ENCODE measurements around the gene RHBDF1.

Gene RHBDF1

DNA sequence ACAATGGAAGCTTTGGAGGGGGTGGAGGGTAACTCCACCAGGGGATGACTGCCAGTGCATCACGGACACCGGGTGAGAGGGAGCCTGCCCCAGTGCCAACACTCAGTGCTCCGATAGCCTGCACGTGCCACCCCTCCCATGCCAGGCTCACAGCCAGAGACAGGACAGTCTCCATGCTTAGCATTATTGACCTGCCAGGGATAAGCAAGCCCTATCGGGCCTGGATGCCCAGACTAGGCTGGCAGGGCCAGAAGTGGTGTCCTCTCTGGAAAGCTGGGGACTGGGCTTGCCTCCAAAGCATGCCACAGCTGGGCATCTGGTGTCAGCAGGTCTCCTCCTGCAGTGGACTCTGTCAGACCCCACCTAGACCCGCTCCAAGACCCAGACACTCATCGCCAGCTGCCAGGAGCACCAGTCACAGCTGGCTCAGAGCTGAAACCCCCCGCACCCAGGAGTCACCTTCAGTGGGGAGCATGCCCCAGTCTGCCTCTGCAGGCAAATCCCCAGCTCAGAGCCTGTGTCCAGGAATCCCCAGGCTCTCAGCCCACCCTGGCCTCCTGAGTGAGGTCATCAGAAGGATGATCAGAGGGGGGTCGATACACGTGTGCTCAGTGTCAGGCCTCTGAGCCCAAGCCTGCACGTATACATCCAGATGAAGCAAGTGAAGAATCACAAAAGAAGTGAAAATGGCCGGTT lies 1.8 kb upstream of the RHBDF1 start:
- DNase-seq = no peak

DNA sequence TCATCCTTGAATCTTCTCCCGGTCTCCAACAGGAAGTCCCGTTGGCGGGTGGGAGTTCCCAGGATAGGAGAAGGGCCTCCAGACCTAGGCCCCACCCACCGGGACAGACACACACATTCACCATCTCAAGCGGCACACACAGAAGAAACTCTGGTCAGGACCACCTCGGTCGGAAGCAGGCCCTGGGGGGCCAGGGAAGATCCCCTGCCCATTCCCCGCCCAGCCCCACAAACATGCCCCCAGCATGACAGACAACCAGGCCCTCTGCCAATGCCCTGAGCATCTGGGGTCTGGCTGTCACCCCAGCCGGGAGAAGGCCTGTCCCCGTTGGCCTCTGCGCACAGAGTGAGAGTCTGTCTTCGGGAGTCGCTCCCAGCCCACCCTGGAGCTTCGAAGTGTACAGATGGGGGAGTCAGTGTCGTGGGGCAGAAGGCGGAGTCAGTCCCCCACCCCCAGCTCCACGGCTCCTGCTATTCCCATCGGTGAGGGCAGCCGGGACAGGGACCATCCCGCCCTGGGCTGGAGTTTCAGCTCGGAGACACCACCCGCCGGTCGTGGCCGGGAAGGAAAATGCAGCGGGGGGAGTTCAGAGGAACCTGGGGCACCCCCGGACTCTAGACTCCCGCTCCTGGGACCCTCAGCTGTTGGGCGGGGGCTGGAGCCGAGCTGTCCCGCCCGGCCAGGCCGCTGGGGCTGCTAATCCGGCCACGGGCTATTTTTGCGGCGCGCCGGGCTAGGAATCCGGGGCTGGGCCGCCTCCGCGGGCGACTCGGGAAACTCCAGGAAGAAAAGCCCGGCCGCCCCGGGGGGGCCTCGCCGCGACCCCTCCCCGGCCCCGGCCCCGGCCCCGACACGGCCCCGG lies 660 bp downstream of the RHBDF1 start:
- DNase-seq = peak; percentile 73

DNA sequence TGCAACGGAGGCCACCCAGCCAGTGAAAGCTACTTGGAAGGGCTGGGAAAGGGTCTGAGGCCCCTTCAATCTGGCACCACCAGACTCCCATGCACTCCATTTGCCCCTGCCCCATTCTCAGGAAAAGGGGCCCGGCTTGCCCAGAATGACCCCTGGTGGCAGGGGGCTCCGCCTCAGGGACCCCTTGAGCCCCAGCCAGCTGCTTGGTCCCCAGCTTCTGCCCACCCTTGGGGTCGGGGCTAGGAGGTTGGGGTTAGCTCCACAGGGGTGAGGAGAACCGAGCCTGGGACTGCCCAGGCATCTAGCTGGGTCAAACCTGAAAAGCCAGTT lies 1.3 kb downstream of the RHBDF1 start:
- DNase-seq = no peak

DNA sequence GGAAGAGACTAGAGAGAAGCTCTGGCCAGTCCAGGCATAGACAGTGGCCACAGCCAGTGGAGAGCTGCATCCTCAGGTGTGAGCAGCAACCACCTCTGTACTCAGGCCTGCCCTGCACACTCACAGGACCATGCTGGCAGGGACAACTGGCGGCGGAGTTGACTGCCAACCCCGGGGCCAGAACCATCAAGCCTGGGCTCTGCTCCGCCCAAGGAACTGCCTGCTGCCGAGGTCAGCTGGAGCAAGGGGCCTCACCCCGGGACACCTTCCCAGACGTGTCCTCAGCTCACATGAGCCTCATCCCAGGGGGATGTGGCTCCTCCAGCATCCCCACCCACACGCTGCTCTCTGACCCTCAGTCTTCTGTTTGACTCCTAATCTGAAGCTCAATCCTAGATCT lies 3.2 kb downstream of the RHBDF1 start:
- no peak for DNase-seq

DNA sequence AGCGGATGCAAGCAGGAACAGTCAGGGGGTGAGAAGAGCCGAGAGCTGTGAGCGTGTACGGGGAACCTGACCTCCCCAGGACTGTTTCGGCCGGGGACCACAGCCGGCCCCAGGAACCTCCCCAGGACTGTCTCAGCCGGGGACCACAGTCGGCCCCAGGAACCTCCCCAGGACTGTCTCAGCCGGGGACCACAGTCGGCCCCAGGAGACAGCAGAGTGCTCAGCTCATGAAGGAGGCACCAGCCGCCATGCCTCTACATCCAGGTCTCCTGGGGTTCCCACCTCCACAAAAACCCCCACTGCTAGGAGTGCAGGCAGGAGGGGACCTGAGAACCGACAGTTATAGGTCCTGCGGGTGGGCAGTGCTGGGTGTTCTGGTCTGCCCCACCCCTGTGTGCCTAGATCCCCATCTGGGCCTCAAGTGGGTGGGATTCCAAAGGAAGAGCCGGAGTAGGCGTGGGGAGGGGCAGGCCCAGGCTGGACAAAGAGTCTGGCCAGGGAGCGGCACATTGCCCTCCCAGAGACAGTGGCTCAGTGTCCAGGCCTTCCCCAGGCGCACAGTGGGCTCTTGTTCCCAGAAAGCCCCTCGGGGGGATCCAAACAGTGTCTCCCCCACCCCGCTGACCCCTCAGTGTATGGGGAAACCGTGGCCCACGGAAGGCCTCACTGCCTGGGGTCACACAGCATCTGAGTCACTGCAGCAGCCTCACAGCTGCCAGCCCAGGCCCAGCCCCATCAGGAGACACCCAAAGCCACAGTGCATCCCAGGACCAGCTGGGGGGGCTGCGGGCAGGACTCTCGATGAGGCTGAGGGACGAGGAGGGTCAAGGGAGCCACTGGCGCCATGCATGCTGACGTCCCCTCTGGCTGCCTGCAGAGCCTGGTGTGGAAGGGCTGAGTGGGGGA lies 4.3 kb downstream of the RHBDF1 start:
- DNase-seq = no peak

DNA sequence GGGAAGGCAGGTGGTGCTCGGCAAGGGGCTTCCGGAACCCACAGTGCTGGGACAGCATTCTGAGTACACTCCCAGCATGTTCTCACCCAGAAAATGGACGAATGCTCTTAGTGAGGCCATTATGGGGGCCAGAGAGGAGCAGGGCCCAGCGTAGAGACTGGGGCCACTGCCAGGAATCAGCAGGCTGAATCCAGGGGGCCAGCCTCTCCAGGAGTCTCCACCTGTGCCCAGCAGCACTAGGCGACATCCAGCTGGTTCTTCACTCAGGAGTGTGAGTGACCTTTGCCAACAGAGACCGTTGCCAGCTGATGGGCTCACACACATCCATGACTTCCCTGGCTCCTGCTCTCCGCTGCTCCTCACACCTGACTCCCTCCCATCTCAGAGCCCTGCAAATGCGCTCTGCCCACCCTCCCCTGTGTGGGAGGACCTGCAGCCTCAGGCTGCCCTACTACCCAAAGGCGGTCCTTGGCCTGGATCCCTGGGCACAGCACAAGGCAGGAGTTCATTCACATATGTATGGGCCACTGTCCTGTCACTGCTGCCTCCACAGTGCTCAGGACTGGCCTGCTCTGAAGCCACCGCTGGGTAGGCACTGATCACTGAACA lies 5.1 kb downstream of the RHBDF1 start:
- DNase-seq = no peak

DNA sequence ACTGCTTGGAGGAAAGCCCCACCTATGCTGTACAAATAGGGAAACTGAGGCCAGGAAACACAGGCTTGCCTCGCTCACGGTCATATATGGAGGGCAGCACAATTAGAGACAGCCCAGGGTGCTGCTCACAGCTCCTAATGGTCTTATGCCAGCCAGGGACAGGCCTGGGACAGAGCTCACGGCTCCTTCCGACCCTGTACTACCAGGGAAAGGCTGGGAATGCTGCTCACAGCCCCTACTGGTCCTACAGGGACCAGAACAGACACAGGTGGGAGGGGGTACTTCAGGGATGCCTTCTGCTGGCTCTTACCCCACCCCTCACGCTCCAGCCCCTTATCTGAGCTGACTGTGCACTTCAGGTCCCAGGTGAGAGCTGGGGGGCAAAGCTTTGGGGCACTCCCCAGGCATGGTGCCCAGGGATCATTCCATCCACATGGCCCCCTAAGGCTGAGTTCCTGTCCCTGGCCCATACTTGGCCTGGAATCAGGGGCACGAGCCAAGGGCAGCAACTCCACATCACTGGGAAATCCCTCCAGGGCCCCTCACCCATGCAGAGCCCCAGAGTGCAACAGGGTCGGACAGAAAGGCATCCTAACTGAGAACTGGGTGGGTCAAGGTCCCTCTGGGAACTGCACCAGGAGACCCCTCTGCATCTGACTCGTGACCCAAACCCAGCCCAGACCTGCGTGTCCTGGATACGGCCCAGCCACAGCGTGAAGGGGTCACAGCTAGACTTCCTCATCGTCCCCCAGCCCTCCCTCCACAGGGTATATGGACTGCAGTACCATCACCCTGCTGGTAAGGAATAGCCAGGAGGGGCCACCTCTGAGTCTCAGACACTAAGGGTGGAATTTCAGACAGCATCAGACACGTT lies 5.9 kb downstream of the RHBDF1 start:
- DNase-seq = no peak

DNA sequence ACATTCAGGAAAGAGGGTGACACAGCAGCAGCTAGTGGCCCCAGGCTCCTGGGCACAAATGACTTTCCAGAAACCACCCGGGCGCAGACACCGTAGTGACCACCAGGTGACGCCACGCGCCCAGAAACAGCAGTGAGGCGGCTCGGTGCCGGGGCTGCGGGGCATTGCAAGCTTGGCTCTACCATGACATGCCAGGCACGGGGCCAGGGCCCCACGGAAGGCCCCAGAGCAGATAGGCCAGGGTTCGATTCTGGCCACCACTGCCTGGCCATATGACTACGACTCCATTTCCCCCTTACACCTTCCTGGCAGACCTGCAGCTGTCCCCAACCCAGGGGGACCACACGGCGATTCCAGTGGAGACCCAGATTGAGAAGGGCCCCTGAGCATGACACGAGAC lies 6.7 kb downstream of the RHBDF1 start:
- DNase-seq = peak; percentile 65

DNA sequence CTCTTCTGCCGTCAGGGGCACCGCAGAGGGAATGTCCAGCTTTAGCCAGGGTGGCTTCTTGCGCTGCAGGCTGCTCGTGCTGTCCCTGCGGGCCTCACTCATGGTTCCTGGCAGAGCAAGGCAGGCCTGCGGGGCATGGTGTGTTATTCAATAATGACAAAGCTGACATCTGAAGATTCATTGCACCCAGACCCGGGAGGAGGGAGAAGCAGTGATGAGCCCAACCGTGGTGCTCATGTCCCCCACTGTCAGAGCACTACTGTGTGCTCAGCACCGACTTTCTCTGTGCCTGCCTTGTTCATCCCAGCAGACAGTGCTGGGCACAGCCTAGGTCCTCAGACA lies 7.5 kb downstream of the RHBDF1 start:
- no peak for DNase-seq

DNA sequence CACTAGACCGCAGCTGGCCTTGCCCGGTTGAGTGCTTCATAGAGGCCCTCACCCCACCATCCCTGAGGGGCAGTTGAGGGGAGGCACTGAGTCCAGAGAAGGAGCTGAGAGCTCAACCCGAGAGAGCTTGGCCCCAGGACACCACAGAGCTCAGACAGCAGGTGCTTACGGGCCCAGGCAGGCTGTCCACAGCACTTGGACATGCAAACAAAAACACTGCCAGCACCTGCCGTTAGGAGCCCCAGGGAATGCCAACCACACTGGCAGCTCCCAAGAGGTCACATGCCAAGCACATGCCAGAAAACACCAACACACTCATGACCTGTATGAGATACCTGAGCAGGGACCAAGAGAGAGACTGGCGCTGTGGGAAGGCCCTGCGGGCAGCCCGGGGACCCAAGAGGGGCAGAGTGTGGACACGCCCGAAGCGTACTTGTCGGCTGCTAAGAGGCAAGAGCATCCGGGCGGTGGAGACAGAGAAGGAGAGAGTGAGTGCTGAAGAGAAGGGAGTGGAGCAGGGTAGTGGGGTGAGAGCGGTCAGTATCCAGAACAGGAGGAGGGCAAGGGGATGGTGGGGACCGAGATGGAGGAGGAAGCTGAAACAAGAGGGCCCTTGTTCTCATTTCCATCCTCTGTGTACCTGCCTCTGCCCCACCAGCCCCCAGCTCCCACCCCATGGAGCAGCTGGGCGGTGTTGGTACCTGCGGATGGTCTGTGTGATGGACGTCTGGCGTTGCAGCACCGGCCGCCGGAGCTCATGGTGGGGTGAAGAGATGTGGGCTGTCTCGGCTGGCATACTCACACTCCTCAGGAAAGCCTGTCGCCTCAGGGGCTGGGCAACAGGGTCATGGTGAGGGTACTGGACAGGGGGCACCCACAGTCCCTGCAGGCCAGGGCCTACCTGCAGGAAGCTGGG lies 8.2 kb downstream of the RHBDF1 start:
- no peak for DNase-seq

DNA sequence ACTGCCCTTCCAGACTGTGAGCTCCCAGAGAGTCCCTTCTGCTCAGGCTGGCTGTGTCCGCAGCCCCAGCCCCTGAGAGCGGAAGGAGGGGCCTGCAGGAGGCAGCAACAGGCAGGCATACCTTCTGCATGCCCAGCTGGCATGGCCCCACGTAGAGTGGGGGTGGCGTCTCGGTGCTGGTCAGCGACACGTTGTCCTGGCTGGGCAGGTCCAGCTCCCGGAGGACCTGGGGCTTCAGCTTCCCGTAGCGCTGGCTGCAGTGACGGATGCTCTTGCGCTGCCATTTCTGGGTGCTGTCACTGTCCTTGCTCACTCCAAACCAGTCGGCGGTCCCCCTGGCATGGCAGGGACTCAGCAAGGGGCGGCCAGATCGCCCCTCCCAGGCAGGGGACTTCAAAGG lies 9.0 kb downstream of the RHBDF1 start:
- no peak for DNase-seq

DNA sequence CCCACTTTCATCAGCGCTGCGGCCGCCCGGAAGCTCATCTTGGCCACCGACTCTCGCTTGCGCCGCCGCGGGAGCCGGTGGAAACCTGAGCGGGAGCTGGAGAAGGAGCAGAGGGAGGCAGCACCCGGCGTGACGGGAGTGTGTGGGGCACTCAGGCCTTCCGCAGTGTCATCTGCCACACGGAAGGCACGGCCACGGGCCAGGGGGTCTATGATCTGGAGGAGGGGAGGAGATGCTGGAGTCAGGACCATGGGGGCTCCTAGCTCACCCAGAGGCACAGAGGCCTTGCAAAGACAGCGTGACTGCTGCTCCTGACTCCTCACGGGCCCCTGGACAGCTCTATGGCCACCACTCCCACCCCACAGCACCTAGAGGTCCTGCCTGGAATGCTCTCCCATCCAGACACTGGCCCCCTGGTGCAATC lies 9.5 kb downstream of the RHBDF1 start:
- no peak for DNase-seq

DNA sequence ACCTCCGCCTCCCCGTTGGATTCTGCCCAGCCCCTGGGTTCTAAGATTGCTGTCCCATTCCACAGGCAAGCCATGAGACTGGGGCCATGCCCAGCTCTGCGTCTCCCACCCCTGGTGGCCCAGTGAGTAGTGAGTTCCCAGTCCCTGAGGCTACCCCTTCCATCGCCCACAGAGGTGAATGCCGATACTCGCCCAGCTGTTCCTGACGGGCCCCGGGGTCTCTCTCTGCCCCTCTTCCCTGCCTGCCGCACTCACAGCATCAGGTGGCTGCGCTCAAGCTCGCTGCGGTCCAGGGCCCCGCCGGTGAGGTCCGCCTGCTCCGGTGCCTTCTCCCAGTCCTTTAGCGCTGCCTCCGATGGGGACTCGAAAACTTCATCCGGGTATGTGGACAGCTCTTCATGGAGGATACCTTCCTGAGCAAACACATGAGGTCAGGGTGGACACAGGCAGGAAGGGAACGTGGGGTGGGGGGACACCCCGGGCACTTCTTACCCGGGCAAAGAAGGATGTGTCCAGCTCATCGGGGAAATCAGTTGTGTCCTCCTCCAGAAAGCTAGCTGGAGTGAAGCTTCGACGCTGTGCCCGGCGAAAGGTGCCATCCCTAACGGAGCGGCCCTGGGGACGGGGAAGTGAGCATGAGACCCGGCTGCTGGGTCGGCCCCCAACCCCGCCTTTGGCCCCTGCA lies 10.0 kb downstream of the RHBDF1 start:
- no peak for DNase-seq

DNA sequence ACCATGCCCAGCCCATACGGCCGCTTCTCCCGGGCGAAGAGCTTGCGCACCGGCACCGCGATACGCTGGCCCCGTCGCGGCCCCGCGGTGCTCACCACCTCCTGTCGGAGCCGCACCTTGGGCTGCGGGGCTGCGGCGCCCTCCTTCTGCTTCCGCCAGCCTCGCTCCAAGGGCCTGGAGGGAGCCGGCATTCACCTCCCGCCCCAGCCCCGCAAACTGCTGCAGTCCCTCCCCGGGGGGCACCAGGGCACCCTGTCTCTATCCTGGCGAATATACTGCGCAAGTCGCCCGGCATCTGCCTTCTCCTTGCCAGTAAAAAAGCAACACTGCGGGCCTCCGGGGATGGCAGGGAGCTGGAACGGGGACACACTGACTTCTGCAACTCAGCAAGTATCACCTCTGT lies 10.6 kb downstream of the RHBDF1 start:
- no peak for DNase-seq

DNA sequence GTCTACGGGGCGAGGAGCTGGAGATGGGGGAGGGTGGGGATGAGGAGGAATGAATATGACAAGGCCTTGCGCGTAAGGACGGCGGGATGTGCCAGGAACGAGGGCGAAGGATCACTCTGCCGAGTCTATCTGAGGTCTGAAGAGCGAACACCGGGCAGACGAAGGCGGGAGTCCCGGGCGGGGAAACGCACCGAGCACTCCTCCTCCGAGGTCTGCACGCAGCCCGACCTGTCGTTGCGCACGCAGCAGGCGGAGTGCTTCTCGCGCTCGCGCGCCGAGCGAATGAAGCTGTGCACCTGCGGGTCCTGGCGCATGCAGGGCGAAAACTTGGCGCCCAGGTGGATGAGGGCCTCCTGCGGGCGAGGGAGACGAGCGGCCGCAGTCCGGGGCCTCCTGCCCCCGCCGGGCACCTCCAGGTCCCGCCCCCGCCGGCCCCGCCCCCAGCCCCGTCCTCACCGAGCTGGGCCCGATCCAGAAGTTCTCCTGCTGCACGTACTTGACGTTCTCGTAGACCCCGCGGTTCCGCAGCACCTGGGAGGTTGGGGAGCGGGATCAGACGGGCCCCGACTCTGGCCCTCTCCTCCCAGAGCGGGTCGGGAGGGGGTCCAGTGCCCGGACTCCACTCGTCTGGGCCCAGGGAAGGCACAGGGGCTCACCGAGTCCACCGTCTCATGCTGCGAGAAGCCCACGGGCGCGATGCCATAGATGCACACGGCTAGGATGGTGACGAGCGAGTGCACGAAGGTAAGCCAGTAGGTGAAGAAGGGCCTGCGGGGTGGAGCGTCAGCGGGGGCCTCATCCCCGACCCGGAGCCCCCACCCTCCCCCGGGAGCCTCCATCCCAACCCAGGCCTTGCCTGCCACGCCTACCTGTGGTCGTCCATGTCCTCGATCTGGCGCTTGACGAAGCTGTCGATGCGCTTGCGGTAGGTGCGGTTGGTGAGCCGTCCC lies 11.2 kb downstream of the RHBDF1 start:
- DNase-seq = no peak

DNA sequence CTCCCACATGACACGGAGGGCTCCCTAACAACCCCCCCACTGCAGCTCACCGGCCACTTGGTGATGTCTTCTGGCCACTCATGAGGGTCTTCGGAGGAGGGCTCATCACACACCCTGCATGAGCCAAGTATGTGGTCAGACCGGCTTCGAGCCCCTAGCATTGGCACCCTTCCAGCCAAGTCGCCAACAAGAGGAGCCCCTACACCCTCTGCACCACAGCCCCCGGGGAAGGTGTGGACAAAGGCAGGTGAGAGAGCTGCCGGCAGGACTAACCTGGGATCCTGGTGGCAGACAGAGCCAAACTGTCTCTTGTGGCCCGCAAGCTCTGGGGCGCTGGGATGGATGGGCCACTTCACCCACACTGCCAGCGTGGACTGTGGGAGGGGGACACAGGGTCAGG lies 12.3 kb downstream of the RHBDF1 start:
- no peak for DNase-seq

DNA sequence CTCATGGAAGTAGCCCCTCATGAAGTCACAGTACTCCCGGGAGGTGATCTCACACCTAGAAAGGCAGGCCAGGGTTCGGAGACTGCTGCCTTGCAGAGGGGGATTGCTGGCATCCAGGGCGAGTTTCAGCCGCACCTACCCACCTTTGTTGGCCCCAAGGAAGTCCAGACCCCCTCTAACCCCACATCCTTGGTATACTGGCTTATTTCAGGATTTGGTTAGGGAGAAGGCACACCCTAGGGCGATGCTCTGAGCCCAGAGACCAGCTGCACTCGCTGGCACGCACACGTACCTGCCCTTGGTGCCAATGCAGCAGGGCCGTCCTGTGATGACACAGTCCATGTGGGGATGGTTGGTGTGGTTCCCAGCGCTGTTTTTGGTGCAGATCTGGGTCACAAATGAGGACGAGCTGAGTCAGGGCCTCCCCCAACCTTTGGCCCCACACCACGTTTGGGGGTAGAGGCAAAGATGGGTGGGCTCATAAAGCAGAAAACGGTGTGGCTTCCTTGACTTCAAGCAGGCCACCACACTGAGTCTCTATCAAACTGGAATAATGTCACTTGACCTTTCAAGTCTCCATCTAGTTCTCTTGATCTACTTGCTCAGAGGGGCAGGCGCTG lies 12.9 kb downstream of the RHBDF1 start:
- DNase-seq = no peak

Measured in fibroblast of skin of abdomen (primary cell).